GM12891 (cell line): ENCODE data around the gene FOXN3.

Experiments
- DNase-seq: peaks from one replicate; pipeline ENCODE4 v3.0.0; 2011; ENCODE audit warnings: low spot score; ENCODE audit not compliant: insufficient read length
- FAIRE-seq: peaks from 2 replicates; lab custom pipeline; 2011; peaks lifted over from hg19 to GRCh38; lab: Jason Lieb, UNC
- PAX5 ChIP-seq: IDR thresholded peaks from 2 replicates; pipeline ENCODE4 v1.6.1; 2011; ENCODE audit warnings: low read length, moderate library complexity, mild to moderate bottlenecking; ENCODE audit not compliant: insufficient read depth, severe bottlenecking
- POLR2A ChIP-seq: IDR thresholded peaks from 2 replicates; pipeline ENCODE4 v1.6.1; 2011; ENCODE audit warnings: low read depth, low read length, control low read depth
- POLR2AphosphoS5 ChIP-seq: IDR thresholded peaks from 2 replicates; pipeline ENCODE4 v1.6.1; 2011; ENCODE audit warnings: low read depth, low read length, control low read depth
- POU2F2 ChIP-seq: IDR thresholded peaks from 2 replicates; pipeline ENCODE4 v1.6.1; 2011; ENCODE audit warnings: low read depth, mild to moderate bottlenecking, control low read depth, low read length, moderate library complexity
- SPI1 ChIP-seq: IDR thresholded peaks from 2 replicates; pipeline ENCODE4 v1.6.1; 2011; ENCODE audit warnings: low read depth, low read length, control low read depth
- TAF1 ChIP-seq: IDR thresholded peaks from 2 replicates; pipeline ENCODE4 v1.6.1; 2011; ENCODE audit warnings: low read depth, low read length, control low read depth

The FOXN3 gene

GRCh38 chr14:89397569-89398230 is 19.3 kb downstream of the FOXN3 start:
- FAIRE-seq (no peak), DNase-seq (no peak)
- TF ChIP-seq POU2F2 = no peak

GRCh38 chr14:89394972-89395371 is 22.1 kb downstream of the FOXN3 start:
- FAIRE-seq (no peak), DNase-seq (no peak)
- TF ChIP-seq POLR2A = no peak
- no peak for TF ChIP-seq TAF1
- TF ChIP-seq POU2F2 = no peak
- no peak for TF ChIP-seq POLR2AphosphoS5
- TF ChIP-seq PAX5 = no peak
- no peak for TF ChIP-seq SPI1

GRCh38 chr14:89393222-89393745 is 23.7 kb downstream of the FOXN3 start:
- TF ChIP-seq POLR2A (no peak), POU2F2 (no peak), SPI1 (no peak), PAX5 (no peak), TAF1 (no peak), POLR2AphosphoS5 (no peak)
- peak; percentile 66 for FAIRE-seq
- DNase-seq = no peak

GRCh38 chr14:89392181-89392580 is 24.9 kb downstream of the FOXN3 start:
- DNase-seq (no peak), FAIRE-seq (no peak)
- TF ChIP-seq POU2F2 = no peak
- TF ChIP-seq SPI1 = no peak
- TF ChIP-seq PAX5 = no peak
- TF ChIP-seq POLR2AphosphoS5 = no peak

GRCh38 chr14:89391556-89391955 is 25.5 kb downstream of the FOXN3 start:
- FAIRE-seq (no peak), DNase-seq (no peak)
- TF ChIP-seq PAX5 = no peak
- TF ChIP-seq POLR2AphosphoS5 = no peak
- TF ChIP-seq SPI1 = no peak
- no peak for TF ChIP-seq TAF1
- no peak for TF ChIP-seq POU2F2
- TF ChIP-seq POLR2A = no peak

GRCh38 chr14:89391123-89391522 is 25.9 kb downstream of the FOXN3 start:
- DNase-seq (no peak), FAIRE-seq (no peak)

GRCh38 chr14:89388853-89389252 is 28.2 kb downstream of the FOXN3 start:
- FAIRE-seq (no peak), DNase-seq (no peak)
- no peak for TF ChIP-seq POU2F2
- TF ChIP-seq POLR2A = no peak
- TF ChIP-seq POLR2AphosphoS5 = no peak
- no peak for TF ChIP-seq TAF1
- TF ChIP-seq SPI1 = no peak
- no peak for TF ChIP-seq PAX5

More at GRCh38 chr14:89391123-89391522, 25.9 kb downstream of the FOXN3 start:
- TF ChIP-seq POLR2AphosphoS5 = no peak
- no peak for TF ChIP-seq POLR2A
- TF ChIP-seq TAF1 = no peak
- no peak for TF ChIP-seq SPI1
- TF ChIP-seq POU2F2 = no peak
- TF ChIP-seq PAX5 = no peak

GRCh38 chr14:89387922-89388685 is 28.9 kb downstream of the FOXN3 start:
- TF ChIP-seq POU2F2 (no peak), SPI1 (no peak), TAF1 (no peak), POLR2AphosphoS5 (no peak)
- FAIRE-seq (no peak), DNase-seq (no peak)

- TF ChIP-seq TAF1 (no peak), SPI1 (0 out of 2 replicates have a peak, but pooled peaks have one; percentile 1)
- FAIRE-seq (peak; percentile 62), DNase-seq (no peak)
Measured at GRCh38 chr14:89386212-89386886, 30.7 kb downstream of the FOXN3 start.

- FAIRE-seq (no peak), DNase-seq (no peak)
- no peak for TF ChIP-seq PAX5
- no peak for TF ChIP-seq POLR2A
- no peak for TF ChIP-seq POLR2AphosphoS5
- no peak for TF ChIP-seq POU2F2
- TF ChIP-seq SPI1 = no peak
- no peak for TF ChIP-seq TAF1
Measured at GRCh38 chr14:89384636-89385035, 32.4 kb downstream of the FOXN3 start.
